Peyer's patch (tissue), 4 donors: Measurements from ENCODE around the gene DNAH8.

Experiments used
- CTCF ChIP-seq, 6 experiments: fragments of 450-650 bp in 4 of 6; fragments of 200-600 bp in 2 of 6; sonication (generic) in 1 of 6; IDR thresholded peaks; one replicate each; pipeline ENCODE4 v1.5.1; 2017 to 2019; ENCODE audit warnings: antibody characterized with exemption in 6 of 6, mild to moderate bottlenecking in 3 of 6, moderate library complexity in 1 of 6
- POLR2A ChIP-seq, 2 donors: fragments of 450-650 bp; IDR thresholded peaks; one replicate each; pipeline ENCODE4 v1.5.1; 2017; ENCODE audit warnings: antibody characterized with exemption in 2 of 2, mild to moderate bottlenecking in 2 of 2, moderate library complexity in 2 of 2

GRCh38 chr6:39041072-39041471 lies 326.0 kb downstream of the DNAH8 start:
- no peak for TF ChIP-seq CTCF (IDR thresholded peaks at IDR 0.05)
- TF ChIP-seq POLR2A (IDR thresholded peaks at IDR 0.05): no peak
